Stimulated activated CD8-positive, alpha-beta memory T cell treated with anti-CD3 and anti-CD28 coated beads, Interleukin-4, amount 100 ng/mL, for 48 hours (primary cell): ENCODE results near the gene MEOX1.

ENCODE experiments used
- DNase-seq: peaks from one replicate; pipeline ENCODE4 v3.0.0-alpha.2; 2020

Gene MEOX1

DNA sequence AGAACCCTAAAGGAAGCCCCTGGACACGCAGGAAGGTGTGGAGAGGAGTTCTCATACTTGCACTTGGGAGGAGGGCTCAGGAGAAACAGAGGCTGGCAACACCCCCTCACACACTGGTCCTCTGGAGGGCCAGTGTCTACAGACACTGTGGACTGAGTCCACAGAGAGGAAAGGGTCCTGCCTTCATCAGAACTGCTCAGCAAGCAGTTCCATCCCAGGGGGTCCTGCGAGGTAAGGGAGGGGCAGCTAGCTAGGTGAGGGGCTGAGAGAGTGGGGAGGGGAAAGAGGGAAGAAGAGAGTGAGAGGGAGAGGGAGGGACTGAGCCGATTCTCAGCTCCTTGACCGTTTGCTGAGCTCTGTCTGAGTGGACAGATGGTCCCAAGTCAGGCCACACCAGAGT, 17.7 kb upstream of the MEOX1 start:
- no peak for DNase-seq

- no peak for DNase-seq
Observed at GRCh38 chr17:43676471-43676870, 14.7 kb upstream of the MEOX1 start.

DNA sequence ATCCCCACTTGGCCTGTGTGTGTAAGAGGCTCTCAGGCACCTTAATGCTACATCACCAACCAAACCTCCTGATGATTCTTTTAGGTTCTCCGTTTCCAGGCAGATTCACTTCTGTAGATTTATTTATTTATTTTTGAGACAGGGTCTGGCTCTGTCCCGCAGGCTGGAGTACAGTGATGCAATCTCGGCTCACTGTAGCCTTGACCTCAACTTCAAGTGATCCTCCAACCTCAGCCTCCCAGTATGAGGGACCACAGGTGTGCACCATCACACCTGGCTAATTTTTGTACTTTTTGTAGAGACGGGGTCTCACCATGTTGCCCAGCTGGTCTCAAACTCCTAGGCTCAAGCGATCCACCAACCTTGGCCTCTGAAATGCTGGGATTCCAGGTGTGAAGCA, 12.7 kb upstream of the MEOX1 start:
- no peak for DNase-seq

- DNase-seq = peak; percentile 90
Observed at GRCh38 chr17:43673516-43674323, 12.0 kb upstream of the MEOX1 start.

GRCh38 chr17:43671755-43672519, 10.2 kb upstream of the MEOX1 start:
- DNase-seq = no peak

- DNase-seq = no peak
Observed at GRCh38 chr17:43671031-43671692, 9.4 kb upstream of the MEOX1 start.

DNA sequence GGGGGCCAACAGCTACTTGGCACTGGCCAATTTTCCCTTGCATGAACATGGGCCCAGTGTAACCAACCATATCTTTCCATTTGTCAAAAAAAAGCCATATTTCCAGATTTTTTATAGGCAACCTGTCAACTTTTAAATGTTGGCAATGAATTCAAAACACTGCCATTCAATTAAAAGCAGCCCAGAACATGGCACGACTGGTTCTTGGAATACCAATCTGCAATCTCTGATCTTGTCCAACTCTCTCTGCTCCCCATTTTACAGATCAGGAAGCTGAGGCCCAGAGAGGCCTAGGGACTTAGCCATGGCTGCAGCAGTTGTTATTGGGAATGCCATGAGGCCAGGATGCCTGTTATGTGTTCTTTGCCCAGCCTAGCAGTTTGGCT, 8.9 kb upstream of the MEOX1 start:
- no peak for DNase-seq

DNA sequence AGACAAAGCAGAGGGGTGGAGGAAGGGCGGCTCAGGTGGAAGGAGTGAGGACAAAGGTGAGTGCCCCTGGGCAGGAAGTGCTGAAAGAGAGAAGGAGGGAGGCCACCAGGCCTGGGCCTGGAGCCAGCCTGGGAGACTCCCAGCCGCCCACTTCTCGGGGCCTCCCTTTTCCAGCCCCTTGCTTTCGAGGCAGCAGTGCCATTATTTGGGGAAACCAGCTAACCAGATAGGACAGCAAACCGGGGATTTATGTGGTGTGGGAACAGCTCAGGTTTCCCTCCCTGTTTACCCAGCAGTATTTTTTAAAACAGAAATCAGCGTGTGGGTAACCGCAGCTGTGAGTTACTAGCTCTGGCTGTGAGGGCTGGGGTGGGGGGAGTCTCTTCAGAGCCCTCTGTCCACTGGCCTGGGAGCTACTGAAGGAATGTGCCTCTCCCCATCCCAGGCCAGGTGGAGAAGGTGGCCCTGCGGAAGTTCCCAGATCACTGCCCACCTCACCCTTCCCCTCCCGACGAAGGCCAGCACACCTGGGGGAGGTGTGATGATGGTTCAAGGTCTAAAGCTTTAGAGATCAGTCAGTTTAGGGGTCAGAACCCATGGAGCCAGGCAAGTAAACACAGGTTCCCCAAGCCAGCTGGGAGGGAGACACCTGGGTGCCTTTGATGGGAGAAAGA, 8.4 kb upstream of the MEOX1 start:
- DNase-seq = no peak

- DNase-seq = no peak
Observed at GRCh38 chr17:43667947-43668348, 6.2 kb upstream of the MEOX1 start.

DNA sequence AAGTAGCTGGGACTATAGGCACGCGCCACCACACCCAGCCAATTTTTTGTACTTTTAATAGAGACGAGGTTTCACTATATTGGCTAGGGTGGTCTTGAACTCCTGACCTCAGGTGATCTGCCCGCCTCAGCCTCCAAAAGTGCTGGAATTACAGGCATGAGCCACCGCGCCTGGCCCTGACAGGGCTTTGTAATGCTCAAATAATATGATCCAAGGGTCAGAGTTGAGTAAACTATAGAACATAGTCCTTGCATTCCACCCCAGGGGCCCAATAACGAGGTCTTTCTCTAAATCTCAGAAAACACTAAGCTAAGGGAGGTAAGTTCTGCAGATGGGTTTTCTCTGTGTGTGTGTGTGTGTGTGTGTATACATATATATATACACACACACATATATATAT, 5.8 kb upstream of the MEOX1 start:
- DNase-seq = no peak

DNA sequence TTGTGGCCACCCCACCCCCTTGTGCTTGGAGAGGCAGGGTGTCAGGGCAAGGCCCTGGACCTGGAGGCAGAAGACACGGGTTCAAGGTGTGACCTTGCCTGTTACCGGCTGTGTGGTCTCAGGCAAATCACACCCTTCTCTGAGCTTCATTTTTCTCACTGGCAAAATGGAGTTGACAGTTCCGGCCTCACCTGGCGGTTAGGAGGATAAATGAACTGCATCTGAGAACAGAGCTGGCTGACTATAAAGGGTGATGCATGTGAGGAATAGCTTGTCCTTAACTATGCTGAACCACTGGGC, 4.2 kb upstream of the MEOX1 start:
- no peak for DNase-seq

DNA sequence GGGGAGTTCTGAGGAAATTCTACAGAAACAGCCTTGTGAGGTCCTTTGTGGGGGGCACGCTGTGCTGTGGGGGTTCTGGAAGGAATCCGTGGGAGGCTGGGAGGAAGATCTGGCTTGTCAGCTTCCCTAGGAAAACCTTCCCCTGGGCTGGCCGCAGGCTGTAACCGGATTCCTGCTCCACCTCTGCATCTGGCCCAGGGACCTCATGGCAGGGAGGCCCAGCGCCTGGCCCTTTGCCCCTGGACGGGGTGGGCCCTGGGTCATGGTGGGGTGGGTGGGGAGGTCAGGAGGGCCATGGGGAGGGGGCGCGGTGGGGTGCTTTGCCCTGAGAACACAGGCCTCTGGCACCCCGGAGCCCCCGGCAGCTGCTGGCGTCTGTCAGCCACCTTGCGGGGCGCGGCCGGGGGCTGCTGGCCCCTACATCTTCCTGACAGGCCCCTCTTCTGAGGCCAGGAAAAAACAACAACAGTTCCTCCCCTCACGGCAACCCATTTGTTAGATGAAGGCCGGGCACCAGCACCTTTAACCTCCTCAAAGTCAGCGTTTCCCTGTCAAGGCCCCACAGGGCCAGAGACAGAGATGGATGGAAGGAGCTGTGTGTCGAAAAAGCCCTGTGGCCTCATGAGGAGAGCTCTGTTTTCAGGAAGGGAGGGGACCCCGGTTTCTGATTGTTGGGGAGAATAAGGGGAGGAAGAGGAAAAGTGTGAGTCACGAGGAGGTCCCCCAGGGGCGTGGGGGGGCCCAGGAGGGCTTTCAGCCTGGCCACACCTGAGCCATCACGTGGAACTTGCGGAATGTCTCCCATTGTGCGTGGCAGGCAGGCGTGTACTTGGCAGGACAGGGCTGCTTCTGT, 3.6 kb upstream of the MEOX1 start:
- DNase-seq = no peak

- no peak for DNase-seq
Observed at GRCh38 chr17:43664096-43664495, 2.4 kb upstream of the MEOX1 start.

DNA sequence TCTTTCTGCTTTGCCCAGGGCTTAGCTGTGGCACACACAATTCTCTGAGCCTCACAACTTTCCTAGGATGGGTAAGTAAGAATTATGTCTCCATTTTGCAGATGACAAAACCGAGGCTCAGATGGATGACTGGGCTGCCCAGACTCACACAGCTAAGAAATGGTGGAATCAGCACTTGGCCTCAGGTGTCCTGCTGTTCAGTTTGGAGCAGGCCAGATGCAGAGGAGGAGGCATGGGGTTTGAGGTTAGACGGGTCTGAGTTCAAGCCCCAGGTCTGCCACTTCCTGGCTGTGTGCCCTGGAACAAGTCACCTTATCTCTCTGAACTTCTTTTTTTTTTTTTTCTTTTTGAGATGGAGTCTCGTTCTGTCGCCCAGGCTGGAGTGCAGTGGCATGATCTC, 1.7 kb upstream of the MEOX1 start:
- DNase-seq = no peak

DNA sequence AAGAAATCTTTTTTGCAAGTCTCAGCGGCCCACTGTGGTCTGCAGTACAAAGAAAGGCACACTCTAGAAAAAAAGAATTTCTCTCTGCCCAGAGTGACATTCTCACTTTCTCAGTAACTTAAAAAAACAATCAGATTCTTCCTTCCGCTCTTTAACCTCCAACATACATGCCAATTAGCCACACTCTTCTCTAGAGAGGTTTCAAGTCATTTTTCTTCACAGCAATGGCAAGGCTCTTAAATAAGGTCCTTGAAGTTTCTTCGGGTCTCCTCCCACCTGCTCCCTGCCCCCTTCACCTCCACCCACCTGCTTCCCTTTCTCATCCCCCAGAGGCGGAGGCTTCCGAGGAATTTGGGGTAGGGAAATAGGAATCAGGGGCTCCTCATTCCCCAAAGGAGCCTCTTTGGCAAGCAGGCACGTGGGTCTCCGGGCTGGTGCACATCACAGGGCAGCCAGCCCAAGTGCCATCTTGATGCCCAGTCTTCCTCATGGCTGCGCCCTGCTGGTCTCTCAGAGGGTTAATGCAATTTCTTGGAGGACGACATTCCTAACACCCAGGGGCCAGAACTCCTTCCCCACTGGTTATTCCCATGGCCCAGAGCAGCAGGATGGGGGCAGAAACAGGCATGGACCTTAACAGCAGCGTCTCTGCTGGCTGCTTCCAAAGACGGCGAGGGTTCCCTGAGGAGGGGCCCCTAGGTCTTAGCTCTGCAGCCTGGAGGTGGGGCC, 855 bp upstream of the MEOX1 start:
- DNase-seq = no peak

DNA sequence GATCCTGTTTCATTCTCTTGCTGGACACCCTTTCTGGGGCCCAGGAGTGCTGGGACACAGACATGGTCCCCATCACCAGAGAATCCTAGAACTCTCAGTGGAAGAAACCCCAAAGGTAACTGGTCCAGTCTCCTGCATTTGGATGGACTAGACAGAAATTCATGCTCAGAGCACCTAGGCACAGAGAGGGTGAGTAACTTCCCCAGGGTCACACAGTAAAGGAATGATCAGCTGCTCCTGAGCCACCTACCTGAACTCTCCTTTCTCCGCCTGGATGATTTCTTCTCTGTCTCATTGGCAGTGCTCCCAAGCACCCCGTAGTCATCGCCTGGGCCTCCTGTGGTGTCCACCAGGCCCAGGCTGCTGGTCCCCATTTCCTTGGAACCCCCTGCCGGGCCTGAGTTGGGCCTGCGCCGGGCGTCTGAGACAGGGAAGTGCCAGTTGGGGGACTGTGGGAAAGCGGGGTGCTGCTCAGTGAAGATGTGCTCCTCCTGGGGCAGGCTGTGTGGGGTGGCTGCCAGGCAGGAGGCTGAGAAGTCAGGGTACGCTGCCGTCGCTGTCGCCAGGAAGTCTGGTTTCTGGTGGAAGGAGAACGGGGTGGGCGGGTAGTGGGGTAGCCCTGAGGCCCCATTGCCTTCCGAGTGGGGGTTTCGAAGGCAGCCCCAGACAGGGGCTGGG, 767 bp downstream of the MEOX1 start:
- peak; percentile 43 for DNase-seq

GRCh38 chr17:43659823-43660617, 1.7 kb downstream of the MEOX1 start:
- DNase-seq = no peak

DNA sequence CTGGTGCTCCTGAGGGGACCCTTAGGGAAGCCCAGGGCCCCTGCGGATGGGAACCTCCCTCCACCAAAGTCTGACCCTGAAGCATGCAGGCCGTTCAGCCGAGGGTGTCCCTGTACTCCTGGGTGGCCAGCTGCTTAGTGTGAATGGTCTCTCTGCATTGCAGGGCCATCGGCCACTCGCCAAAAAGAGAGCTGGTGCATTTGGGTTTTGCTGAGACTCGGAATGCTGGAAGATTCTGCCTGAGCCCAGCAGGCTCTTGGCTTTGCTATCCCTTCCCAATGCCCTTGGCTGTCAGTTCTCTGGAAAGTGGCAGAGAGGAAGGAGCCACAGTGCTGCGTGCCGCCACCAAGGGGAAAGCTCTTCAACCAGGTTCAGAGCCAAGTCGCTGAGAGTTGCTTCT, 2.8 kb downstream of the MEOX1 start:
- DNase-seq = no peak

DNA sequence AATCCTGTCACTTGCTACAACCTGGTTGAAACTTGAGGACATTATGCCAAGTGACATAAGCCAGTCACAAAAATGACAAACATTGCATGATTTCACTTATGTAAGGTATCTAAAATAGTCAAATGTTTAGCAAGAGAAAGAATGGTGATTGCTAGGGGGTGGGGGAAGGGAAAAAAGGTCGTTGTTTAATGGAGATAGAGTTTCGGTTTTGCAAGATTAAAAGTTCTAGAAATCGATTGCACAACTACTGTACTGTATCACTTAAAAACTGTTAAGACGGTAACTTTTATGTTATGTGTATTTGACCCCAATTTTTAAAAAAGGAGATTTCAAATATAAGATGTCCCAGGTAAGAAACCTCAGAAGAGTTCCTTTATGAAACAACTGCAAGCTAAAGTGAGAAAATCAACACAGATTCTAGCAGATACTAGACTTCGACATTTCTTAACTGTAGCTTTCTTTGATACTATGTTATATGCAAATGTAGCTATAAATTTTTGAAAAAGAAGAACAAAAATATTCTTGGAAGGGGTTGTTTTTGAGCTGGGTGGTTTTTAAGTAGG, 5.9 kb downstream of the MEOX1 start:
- DNase-seq = no peak

DNA sequence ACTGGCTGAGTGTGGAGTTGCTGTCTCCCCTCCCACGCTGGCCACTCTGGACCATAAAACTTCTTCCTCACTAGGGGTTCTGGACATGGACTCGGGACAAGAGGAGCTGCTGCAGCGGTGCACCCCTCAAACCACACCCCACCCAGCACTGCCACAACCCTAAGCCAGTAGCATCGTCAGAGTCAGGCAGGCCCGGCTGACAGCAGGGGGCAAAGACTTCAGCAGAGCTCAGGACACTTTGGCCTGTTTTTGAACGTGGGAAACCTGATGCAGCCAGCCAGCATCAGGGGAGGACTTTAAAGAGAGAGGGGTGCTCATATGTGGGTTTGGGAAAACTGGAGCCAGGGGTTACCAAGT, 9.6 kb downstream of the MEOX1 start:
- DNase-seq = no peak
